Effector memory CD4-positive, alpha-beta T cell (primary cell): ENCODE measurements around the gene LEP.

Experiments
- DNase-seq, 3 donors: peaks; one replicate each; pipeline ENCODE4 v3.0.0-alpha.2; 2020
- H3K27ac ChIP-seq: 2 replicates; pipeline ENCODE4 v1.7.0; 2013; ENCODE audit warnings: mild to moderate bottlenecking, low read length, moderate library complexity; ENCODE audit not compliant: insufficient read depth, poor library complexity, severe bottlenecking
- H3K27me3 ChIP-seq: replicated peaks from 2 replicates; pipeline ENCODE4 v1.7.0; 2013; ENCODE audit warnings: mild to moderate bottlenecking, low read length; ENCODE audit not compliant: insufficient read depth, control insufficient read depth, poor library complexity, severe bottlenecking
- H3K36me3 ChIP-seq: 2 replicates; pipeline ENCODE4 v1.7.0; 2013; ENCODE audit warnings: mild to moderate bottlenecking, low read length, moderate library complexity; ENCODE audit not compliant: control insufficient read depth, insufficient read depth
- H3K4me1 ChIP-seq: 2 replicates; pipeline ENCODE4 v1.7.0; 2013; ENCODE audit warnings: low read length, mild to moderate bottlenecking; ENCODE audit not compliant: control insufficient read depth, insufficient read depth, poor library complexity, severe bottlenecking
- H3K4me3 ChIP-seq: 2 replicates; pipeline ENCODE4 v1.7.0; 2013; ENCODE audit warnings: low read length, low read depth, mild to moderate bottlenecking; ENCODE audit not compliant: insufficient read depth, poor library complexity, severe bottlenecking
- H3K9me3 ChIP-seq: 2 replicates; pipeline ENCODE4 v1.7.0; 2013; ENCODE audit warnings: mild to moderate bottlenecking, low read length, moderate library complexity; ENCODE audit not compliant: control insufficient read depth

Gene LEP

GRCh38 chr7:128243273-128243672 lies 2.2 kb downstream of the LEP start:
- Histone ChIP-seq H3K27me3 (no peaks in the 10 kb centered on the region), H3K36me3 (no peaks in the 10 kb centered on the region), H3K9me3 (no peaks in the 10 kb centered on the region), H3K4me1 (no peaks in the 10 kb centered on the region), H3K4me3 (no peak overlapping the region), H3K27ac (no peak overlapping the region)
- DNase-seq: no peak

DNA sequence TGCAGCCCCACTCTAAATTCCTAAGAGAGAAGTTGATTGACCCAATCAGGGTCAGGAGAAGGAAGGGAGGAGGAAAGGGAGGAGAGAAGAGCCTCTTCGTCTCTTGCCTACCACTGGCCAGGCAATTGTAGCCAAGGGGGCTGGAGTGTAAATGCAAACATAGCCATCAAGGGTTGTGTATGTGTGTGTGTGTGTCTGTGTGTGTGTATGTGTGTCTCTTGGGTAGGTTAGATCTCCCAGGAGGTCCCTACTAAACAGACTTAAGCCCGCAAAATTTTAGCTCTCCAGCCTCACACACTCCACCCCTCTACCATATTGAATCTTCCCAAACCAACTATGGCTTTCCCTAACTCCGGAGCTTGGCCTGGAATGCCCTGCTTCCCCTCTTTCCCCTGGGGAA lies 3.8 kb downstream of the LEP start:
- DNase-seq: no peak

GRCh38 chr7:128247108-128247507 lies 6.0 kb downstream of the LEP start:
- Histone ChIP-seq H3K27ac (no peak overlapping the region), H3K9me3 (no peaks in the 10 kb centered on the region), H3K4me3 (no peak overlapping the region), H3K27me3 (no peaks in the 10 kb centered on the region), H3K4me1 (no peaks in the 10 kb centered on the region), H3K36me3 (no peaks in the 10 kb centered on the region)
- DNase-seq: no peak

More for the DNA sequence above, 3.8 kb downstream of the LEP start:
- Histone ChIP-seq H3K27me3 (no peaks in the 10 kb centered on the region), H3K27ac (no peak overlapping the region), H3K4me3 (no peak overlapping the region), H3K36me3 (no peaks in the 10 kb centered on the region), H3K9me3 (no peaks in the 10 kb centered on the region), H3K4me1 (no peaks in the 10 kb centered on the region)

- H3K27me3 ChIP-seq: no peaks in the 10 kb centered on the region
- no peak for DNase-seq
- no peaks in the 10 kb centered on the region for H3K36me3 ChIP-seq
- no peak overlapping the region for H3K27ac ChIP-seq
- no peak overlapping the region for H3K4me3 ChIP-seq
- H3K9me3 ChIP-seq: no peaks in the 10 kb centered on the region
- no peaks in the 10 kb centered on the region for H3K4me1 ChIP-seq
Observed at GRCh38 chr7:128247640-128248194, 6.6 kb downstream of the LEP start.

- no peak for DNase-seq
- Histone ChIP-seq H3K27me3 (no peaks in the 10 kb centered on the region), H3K27ac (no peak overlapping the region), H3K4me1 (no peaks in the 10 kb centered on the region), H3K4me3 (no peak overlapping the region), H3K9me3 (no peaks in the 10 kb centered on the region), H3K36me3 (no peaks in the 10 kb centered on the region)
Observed at GRCh38 chr7:128251337-128251736, 10.3 kb downstream of the LEP start.

DNA sequence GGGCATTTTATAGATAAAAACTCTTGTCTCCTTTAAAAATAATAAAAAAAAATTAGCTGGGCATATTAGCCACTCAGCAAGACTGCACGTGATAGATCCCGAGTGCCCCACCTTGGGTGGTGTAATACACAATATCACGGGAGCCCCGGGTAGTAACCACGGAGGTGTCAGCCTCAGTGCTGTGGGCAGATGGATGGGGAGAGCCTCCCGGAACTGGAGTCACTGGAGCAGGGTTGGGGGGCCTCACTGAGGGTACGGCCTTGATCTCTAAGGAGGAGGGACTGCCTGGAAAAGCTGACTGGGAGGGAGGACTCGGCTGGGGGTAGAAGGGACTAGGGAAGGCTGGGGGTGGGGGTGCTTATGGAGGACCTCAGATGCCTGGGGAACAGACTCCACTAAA lies 12.6 kb downstream of the LEP start:
- Histone ChIP-seq H3K27ac (no peak overlapping the region), H3K9me3 (no peaks in the 10 kb centered on the region), H3K36me3 (no peaks in the 10 kb centered on the region), H3K27me3 (no peaks in the 10 kb centered on the region), H3K4me3 (no peak overlapping the region), H3K4me1 (no peaks in the 10 kb centered on the region)
- DNase-seq: no peak

GRCh38 chr7:128254470-128254869 lies 13.4 kb downstream of the LEP start:
- no peak overlapping the region for H3K27ac ChIP-seq
- no peaks in the 10 kb centered on the region for H3K27me3 ChIP-seq
- no peak overlapping the region for H3K4me3 ChIP-seq
- H3K9me3 ChIP-seq: no peaks in the 10 kb centered on the region
- H3K36me3 ChIP-seq: no peaks in the 10 kb centered on the region
- no peak for DNase-seq
- no peaks in the 10 kb centered on the region for H3K4me1 ChIP-seq

DNA sequence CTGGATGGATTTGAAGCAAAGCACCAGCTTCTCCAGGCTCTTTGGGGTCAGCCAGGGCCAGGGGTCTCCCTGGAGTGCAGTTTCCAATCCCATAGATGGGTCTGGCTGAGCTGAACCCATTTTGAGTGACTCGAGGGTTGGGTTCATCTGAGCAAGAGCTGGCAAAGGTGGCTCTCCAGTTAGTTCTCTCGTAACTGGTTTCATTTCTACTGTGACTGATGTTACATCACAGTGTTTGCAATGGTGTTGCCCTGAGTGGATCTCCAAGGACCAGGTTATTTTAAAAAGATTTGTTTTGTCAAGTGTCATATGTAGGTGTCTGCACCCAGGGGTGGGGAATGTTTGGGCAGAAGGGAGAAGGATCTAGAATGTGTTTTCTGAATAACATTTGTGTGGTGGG lies 14.2 kb downstream of the LEP start:
- Histone ChIP-seq H3K27ac (no peak overlapping the region), H3K4me1 (no peaks in the 10 kb centered on the region)
- DNase-seq: no peak

GRCh38 chr7:128257458-128257857 lies 16.4 kb downstream of the LEP start:
- Histone ChIP-seq H3K4me1 (no peaks in the 10 kb centered on the region), H3K36me3 (no peaks in the 10 kb centered on the region), H3K9me3 (no peaks in the 10 kb centered on the region), H3K27ac (no peak overlapping the region), H3K27me3 (no peaks in the 10 kb centered on the region), H3K4me3 (no peak overlapping the region)
- no peak for DNase-seq

More for the DNA sequence above, 14.2 kb downstream of the LEP start:
- Histone ChIP-seq H3K36me3 (no peaks in the 10 kb centered on the region), H3K4me3 (no peak overlapping the region), H3K9me3 (no peaks in the 10 kb centered on the region), H3K27me3 (no peaks in the 10 kb centered on the region)

DNA sequence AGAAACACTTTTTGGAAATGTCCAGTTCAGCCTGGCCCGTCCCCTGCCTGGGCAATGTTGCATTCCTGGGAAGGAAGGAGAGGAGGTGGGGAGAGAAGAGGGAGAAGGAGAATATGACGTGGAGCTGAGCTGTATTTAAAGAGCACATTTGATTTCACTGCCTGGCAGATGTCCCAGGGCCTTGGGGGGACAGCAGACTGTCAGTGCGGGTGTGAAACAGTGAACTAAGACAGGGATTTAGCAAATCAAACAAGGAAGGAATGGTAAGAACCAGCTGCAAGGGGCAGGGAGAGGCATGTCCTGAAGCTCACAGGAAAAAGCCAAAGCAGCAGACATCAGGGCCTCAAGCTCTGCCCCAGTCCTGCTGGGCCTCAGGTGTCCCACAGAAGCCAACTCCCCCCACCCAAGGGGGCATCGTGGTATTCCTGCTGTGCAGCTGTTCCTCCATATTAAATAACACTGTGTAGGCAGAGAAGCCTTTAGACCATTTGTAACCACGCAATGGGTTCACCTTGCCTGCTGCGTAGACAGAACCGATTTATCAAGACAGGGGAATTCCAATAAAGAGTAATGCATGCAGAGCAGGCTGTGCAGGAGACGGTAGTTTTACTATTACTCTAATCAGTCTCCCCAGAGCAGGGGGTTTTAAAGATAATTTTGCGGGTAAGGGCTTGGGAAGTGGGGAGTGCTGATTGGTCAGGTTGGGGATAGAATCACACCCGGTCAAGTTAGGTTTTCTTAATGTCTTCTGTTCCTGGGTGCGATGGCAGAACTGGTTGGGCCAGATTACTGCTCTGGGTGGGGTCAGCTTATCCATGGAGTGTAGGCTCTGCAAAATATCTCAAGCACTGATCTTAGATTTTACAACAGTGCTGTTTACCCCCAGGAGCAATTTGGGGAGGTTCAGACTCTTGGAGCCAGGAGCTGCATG lies 18.3 kb downstream of the LEP start:
- Histone ChIP-seq H3K4me3 (no peak overlapping the region), H3K27me3 (no peaks in the 10 kb centered on the region), H3K9me3 (no peaks in the 10 kb centered on the region), H3K36me3 (no peaks in the 10 kb centered on the region), H3K27ac (no peak overlapping the region), H3K4me1 (no peaks in the 10 kb centered on the region)
- DNase-seq: no peak
